RWPE1 (cell line): ENCODE measurements around the gene LRIG2.

Experiments used
- CTCF ChIA-PET: fragments of 350-600 bp; sonication (Branson Sonifier 250); formaldehyde crosslinking; extraction: SDS; loops from one replicate; lab custom pipeline; 2021; lab: Yijun Ruan, JAX
- POLR2A ChIA-PET: fragments of 400-600 bp; formaldehyde crosslinking; extraction: SDS; loops from one replicate; lab custom pipeline; 2020; ENCODE audit warnings: antibody characterized with exemption; ENCODE audit not compliant: low non-redundant PET; lab: Yijun Ruan, JAX
- DNase-seq: peaks from one replicate; pipeline ENCODE4 v3.0.0; 2012; ENCODE audit warnings: low spot score
- H3K27ac ChIP-seq: fragments of 450-650 bp; 2 replicates; pipeline ENCODE4 v1.5.1; 2017
- TF ChIP-seq, protein P1 (sequence below): fragments of 450-650 bp; conservative IDR thresholded peaks from 2 replicates; pipeline ENCODE4 v1.5.1; 2017; ENCODE audit warnings: low read depth, mild to moderate bottlenecking

The LRIG2 gene

DNA sequence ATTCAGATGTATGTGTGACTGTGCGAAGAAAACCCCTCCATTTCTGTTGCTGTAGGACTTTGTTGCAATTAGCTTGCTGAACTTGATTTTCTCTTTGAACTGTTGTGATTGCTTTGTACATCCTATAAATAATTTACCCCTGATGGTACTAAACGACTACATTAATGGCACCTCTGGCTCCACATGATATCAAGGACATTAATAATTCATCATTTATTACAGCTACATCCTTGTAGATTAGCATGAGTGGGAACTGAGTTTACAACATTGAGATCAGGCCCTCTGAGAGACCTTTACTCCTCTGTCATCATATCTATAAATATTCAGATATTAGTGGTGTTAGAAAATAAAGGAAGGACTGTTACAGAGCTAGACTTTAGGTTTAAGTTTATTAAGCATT, 13.5 kb downstream of the LRIG2 start:
- ChIA-PET CTCF (interaction anchor here (1.1 kb wide), 1 partner anchor 9 kb away, joined by 3 read pairs; no protein-coding TSS in a partner anchor), POLR2A (no interaction called here)
- TF ChIP-seq, protein P1, sequence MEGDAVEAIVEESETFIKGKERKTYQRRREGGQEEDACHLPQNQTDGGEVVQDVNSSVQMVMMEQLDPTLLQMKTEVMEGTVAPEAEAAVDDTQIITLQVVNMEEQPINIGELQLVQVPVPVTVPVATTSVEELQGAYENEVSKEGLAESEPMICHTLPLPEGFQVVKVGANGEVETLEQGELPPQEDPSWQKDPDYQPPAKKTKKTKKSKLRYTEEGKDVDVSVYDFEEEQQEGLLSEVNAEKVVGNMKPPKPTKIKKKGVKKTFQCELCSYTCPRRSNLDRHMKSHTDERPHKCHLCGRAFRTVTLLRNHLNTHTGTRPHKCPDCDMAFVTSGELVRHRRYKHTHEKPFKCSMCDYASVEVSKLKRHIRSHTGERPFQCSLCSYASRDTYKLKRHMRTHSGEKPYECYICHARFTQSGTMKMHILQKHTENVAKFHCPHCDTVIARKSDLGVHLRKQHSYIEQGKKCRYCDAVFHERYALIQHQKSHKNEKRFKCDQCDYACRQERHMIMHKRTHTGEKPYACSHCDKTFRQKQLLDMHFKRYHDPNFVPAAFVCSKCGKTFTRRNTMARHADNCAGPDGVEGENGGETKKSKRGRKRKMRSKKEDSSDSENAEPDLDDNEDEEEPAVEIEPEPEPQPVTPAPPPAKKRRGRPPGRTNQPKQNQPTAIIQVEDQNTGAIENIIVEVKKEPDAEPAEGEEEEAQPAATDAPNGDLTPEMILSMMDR = no peak
- DNase-seq = no peak
- H3K27ac ChIP-seq = no peak overlapping the region

DNA sequence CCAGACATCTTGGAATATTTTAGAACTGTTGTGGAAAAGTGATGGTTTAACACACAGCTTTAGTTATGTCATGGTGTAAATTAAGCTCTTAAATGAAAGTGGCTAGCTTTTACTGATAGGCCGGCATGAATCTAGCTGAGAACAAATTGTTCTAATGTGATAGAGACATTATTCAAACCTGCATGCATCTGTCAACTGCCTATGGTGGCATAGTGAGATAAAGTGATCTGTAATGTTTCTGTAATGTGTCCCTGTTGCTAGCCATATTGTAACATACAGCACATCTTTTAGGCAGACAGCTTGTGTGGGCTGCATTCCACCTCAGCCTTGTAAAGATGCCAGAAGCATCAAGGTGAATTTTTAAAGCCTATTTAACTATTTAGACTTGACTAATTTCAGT, 16.0 kb downstream of the LRIG2 start:
- POLR2A ChIA-PET = no interaction called here
- no peak for DNase-seq
- TF ChIP-seq, protein P1 = no peak
- no peak overlapping the region for H3K27ac ChIP-seq
- CTCF ChIA-PET = no interaction called here

DNA sequence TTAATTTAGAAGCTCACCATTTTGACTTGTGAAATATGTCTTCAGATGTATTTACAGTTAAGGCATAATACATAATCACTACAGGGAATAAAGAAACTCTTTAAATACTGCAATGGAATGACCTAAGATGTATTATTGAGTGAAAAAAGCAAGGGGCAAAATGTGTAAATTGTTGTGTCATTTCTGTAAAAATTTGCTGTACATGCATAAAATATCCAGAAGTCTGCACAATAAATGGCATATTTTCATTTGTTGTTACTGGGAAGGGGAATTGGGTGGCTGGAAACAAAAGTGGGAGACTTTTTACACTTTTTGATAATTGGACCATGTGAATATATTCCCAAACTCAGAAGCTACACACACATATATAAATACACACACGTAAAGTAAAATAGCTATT, 17.1 kb downstream of the LRIG2 start:
- TF ChIP-seq, protein P1 = no peak
- POLR2A ChIA-PET = no interaction called here
- CTCF ChIA-PET = interaction anchor here (0.7 kb wide), 1 partner anchor 322 kb away, joined by 3 read pairs; no protein-coding TSS in a partner anchor
- DNase-seq = no peak
- no peak overlapping the region for H3K27ac ChIP-seq

DNA sequence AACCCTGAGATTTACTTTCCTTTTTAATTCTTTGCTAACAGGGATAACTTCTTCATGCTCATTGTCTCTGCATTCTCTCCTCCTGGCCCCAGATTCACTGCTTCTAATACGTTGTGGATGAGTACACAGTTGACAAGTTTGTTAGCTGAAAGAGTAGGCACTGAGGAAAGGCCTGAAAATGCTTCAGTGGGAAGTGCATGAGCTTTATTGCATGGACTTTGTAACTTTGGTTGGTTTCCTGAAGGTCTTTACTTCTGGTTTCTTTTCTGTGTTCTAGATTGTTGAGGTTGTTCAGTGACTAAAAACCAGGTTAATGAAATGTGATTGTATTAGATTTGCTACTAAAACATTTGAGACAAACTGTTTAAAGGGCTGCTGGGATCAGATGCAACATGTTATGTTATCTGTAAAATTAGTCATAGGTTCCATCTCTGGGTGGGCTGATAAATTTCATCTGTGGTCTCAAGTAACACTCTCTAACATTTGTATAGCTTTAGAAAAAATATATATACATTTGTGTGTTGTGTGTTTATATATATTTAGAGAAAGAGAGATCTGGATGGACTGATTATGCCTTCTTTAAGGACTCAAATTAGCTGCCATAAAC, 19.1 kb downstream of the LRIG2 start:
- ChIA-PET CTCF (interaction anchor here (0.6 to 1.1 kb wide), 2 partner anchors 18 to 389 kb away, joined by 3 read pairs; no protein-coding TSS in a partner anchor), POLR2A (no interaction called here)
- TF ChIP-seq, protein P1 = no peak
- DNase-seq = no peak
- H3K27ac ChIP-seq = no peak overlapping the region

DNA sequence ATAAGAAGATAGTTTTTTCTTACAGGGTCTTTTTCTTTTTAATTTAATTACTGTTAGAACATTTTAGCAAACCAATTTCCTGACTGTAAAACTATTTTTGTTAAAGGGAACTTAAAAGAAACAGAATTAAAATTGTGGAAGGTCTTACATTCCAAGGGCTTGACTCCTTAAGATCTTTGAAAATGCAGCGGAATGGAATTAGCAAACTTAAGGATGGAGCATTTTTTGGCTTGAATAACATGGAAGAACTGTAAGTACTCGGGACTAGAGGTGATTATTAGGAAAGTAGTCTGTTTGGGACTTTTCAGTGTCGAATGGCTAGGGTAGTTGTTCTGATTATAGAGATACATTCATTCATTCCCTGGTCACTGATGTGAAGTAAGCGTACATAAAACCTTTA, 21.5 kb downstream of the LRIG2 start:
- POLR2A ChIA-PET = no interaction called here
- CTCF ChIA-PET = no interaction called here
- H3K27ac ChIP-seq = no peak overlapping the region
- TF ChIP-seq, protein P1 = no peak
- no peak for DNase-seq

DNA sequence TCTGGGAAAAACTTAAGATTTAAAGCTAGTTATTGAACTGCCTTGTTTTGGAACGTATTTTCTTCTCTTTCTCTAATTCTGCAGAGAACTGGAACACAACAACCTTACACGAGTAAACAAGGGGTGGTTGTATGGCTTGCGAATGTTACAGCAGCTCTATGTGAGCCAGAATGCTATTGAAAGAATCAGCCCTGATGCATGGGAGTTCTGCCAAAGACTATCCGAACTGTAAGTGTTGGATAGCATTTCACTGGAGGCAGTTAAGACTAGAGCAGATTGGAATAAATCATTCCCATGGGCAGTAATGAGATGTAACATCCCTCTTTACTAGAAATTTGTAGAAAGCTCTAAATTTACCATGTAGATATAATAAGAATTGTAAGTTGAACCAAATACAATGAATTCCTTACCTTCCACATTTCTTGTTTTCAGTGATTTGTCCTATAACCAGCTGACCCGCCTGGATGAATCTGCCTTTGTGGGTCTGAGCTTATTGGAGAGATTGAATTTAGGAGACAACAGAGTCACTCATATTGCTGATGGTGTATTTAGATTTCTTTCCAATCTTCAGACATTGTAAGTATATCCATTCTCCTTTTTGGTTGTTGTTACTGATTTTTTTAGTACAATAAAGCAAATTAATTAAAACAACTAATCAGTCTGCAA, 22.9 kb downstream of the LRIG2 start:
- DNase-seq = no peak
- TF ChIP-seq, protein P1 = no peak
- CTCF ChIA-PET = interaction anchor here (0.9 kb wide), 1 partner anchor 9 kb away, joined by 3 read pairs; no protein-coding TSS in a partner anchor
- POLR2A ChIA-PET = no interaction called here
- H3K27ac ChIP-seq = no peak overlapping the region
